OCI-M2 (cell line): ENCODE measurements around the gene TNRC6A.

ENCODE experiments used
- DNase-seq: peaks from one replicate; lab custom pipeline; 2025; ENCODE audit not compliant: unreplicated experiment; lab: John Stamatoyannopoulos, UW

TNRC6A gene

DNA sequence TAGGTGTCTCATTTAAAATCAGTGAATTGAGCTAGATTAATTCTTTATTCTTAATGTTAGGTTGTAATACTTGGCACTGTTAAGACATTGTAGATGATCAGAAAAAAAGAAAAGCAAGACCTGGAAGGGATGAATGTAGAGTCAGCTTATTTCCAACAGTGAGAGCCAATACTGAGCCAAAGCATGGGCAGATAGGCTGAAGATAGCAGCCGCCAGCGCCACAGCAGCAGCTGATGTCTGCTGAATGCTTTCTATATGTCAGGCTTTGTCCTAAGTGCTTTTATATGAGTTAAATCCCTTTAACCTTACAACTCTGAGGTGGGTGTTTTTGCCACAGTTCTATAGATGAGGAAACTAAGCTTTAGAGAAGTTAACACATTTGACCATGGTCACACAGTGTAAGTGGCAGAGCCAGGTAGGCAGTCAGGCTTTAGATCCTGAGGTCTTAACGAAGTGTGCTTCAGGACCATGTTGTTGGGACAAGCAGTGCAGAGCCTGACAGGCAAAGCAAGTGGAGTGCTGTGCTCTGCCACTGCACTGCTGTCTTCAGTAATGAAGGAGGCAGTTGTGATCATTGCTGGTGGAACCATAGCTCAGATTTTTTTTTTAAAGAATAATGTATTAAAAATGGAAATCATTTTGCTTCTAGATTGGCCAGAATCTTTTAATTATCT, 25.9 kb downstream of the TNRC6A start:
- DNase-seq: no peak

DNA sequence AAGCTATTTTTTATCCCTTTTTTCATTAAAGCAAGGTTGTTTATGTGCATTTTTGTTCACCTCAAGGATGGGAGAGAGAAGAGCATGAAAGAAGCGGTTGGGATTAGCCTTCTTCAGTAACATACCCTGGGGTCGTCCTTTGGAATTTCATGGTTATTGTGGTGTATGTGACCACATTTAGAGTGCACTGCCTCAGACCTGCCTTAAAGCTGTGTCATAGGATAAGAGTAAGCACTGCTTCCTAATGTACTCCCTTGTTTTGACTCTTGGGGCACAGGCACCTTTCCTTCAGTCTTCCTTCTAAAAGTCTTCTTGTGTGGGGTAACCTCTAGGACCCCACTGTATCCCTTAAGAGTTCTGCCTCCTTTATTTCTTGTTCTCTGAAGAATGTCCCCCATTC, 28.9 kb downstream of the TNRC6A start:
- no peak for DNase-seq

DNA sequence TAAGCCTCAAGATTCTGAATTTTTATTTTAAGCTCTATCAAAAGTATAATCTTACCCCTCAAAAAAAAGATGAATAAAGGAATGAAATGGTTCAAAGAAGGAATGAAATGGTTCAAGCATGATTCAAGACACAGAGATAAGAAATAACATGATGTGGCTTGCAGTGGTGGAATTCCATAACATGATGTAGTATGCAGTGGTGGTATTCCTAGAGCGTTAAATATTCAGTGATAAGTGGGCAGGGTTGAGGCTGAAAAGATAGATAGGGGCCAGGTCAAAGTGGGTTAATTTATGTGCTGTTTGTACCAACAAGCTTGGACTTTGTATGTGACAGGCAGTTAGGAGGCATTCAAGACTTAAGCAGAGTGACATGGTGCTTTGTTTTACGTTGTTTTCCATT, 29.6 kb downstream of the TNRC6A start:
- no peak for DNase-seq

DNA sequence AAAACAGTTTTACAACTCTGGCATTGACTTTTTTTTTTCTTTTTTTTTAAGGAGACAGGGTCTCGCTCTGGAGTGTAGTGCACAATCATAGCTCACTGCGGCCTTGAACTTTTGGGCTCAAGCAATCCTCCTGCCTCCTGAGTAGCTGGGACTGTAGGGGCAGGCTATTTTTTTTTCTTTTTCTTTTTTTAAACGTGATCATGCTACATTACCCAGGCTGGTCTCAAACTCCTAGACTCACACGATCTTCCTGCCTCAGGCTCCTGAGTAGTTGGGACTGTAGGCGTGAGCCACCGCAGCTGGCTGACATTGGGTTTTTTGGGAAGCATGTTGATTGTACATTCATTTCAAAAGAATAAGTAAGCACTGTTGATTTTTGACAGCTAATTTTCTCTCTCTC, 32.1 kb downstream of the TNRC6A start:
- DNase-seq: no peak

DNA sequence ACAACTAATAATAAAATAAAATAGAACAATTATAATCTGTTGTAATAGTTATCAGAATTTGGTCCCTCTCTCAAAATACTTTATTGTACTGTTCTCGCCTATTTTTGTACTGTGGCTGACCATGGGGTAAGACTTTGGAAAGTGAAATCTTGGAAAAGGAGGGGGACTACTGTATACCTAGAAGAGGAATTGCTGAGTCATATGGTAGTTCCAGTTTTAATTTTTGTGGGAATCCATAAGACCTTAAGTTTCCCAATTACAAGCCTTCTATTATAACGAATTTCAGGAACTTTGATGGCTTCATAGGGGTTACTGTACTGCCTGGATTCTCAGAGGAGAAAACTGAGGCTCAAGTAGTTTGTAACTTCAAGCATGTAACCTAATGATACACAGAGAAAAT, 35.5 kb downstream of the TNRC6A start:
- DNase-seq: no peak

DNA sequence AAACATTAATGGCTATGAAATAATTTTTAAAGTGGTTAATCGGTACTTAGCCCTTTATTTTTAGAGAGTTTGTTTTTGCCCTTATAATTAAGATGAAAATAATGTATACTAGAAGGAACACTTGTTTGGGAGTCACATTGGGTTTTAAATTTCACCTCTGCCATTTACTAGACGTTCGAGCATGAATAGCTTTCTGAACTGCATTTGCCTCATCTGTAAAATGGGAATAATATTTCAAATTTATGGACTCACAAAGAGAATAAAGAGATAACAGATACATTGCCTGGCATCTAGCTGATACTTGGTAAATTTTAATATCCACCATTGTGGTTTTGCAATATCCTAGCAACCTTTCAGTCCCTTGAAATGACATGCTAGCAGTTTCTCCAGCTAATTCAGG, 36.6 kb downstream of the TNRC6A start:
- DNase-seq: no peak

DNA sequence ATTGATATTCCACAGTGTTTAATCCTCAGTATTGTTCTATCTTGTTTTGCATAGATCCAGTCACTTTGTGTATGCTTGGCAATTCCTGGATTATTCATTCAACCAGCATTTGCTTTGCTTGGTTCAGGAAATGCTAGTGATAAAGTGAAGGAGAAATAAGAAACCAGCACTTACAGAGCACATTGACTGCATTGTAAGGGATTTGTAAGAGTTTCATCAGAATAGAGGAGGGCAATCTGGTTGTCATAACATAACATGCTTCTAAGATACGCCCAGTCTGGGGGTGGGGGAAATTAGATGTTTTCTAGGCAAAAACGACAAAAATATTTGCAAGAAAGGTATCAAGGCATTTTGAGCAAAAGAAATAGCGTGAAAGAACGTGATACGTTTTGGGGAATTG, 40.4 kb downstream of the TNRC6A start:
- DNase-seq: no peak

DNA sequence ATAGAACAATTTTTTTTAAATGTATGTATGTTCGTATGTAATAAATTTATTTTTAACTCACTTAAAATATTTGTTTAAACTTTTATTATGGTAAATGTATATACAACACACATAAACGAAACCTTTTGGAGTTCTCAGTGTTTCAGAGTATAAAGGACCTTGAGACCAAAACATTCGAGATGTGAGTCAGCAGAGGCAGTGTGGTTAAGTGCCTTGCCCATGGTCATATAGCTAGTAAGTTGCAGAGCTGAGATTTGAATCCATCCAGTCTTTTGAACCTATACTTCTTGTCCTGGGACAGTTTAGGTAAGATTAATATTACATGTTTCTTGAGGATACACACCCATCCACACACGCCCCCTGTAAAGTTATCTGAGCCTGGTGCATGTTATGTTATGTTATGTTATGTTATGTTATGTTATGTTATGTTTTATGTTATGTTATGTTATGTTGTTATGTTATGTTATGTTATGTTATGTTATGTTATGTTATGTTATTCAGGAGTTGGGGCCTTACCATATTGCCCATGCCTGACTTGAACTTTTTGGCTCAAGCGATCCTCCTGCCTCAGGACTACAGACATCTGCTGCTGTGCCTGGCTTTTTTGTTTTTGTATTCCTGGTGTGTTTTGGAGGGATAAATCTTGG, 41.8 kb downstream of the TNRC6A start:
- no peak for DNase-seq

DNA sequence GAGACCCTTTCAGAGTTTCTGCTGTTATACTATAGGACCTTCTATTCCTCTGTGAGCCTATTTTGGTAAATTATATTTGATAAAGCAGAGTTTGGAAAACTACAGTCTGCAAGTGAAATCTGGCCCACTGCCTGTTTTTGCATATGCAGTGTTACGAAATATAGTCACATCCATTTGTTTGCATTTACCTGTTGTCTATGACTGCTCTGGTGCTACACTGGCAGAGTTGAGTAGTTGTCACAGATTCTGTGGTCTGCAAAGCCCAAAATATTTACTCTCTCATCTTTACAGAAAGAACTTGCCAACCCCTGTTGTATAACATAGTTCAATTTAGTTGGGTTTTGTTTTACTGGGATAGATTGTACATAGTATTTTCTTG, 42.3 kb downstream of the TNRC6A start:
- DNase-seq: no peak

DNA sequence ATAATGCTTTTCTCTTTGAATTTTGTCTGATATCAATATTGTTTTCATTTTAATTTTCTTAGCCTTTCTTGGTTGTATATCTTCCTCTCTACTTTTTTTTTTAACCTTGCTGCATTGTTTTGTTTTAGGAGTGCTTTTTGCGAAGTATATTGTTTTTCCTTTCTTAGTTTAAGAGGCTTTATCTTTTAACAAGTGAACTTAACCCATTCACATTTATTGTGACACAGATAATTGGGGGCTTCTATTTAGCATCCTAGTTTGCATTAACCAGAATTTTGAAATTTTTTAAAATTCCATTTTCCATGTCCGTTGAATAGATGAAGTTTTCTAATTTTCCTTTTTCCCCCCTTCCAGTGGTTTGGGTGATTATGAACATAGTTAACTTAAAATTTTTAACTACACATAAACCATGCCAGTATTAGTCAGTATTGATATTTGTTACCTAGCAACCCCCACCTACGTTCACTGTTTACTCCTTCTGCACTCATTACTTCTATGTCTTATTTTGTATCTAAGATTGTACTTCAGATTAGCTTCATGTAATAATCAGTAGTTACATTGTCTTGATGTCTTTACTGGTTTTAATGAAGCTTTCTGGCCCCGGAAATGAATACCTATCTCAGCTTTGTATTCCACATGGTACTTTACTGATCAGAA, 44.4 kb downstream of the TNRC6A start:
- no peak for DNase-seq

DNA sequence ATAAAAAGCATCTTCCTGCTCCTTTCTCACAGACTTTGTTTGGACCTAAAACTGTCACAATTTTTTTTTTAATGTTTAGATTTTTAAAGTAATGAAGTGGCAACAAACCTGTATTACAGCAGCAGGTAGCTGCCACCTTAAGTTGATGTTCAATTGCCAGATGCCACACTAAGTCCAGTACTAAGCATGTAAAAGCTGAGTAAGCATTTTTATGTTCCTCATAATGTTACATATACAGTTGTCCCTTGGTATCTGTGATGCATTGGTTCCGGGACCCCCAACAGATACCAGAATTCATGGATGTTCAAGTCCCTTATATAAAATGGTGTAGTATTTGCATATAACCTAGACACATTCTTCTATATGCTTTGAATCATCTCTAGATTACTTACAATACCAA, 45.1 kb downstream of the TNRC6A start:
- no peak for DNase-seq

DNA sequence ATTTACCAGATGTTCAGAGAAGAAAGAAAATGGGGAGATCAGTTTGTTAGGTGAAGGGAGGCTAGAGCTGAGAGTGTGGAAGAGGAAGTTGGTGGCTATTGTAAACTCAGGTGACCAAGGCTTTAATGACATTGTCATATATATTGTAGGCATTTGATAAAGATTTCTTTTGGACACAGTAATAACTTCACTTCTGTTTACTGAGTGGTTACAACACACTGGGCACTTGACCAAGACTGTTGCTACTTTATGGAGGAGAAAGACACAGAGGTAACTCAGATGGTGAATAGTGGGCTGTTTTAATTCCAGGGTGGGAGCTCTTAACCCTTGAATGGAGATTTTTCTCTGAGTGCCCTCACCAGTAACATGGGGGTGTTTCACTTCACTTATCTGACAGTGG, 46.0 kb downstream of the TNRC6A start:
- no peak for DNase-seq

DNA sequence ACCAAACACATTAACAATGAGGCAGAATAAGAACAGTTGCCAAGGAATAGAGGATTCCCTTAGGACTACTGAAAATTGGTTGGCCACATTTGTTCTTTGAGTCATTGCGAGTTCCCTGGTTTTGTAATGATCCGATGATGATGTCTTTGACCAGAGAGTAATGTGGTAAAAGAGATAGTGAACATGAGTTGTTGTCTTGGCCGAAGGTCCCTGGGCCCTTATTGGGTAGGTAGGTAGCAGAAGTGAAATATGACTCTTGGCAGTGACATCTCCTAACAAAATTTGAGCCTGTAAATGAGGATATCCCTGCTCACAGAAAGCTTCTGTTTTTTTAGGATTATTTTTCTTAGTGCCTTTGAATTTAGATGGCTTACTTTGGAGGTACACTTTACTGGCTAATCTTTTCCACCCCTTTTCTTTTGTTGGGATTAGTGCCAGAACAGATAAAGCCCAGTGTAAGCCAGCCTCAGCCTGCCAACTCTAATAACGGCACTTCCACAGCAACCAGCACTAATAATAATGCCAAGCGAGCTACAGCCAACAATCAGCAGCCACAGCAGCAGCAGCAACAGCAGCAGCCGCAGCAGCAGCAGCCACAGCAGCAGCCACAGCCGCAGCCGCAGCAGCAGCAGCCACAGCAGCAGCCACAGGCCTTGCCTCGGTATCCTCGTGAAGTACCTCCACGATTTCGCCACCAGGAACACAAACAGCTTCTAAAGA, 47.2 kb downstream of the TNRC6A start:
- peak; percentile 19 for DNase-seq

DNA sequence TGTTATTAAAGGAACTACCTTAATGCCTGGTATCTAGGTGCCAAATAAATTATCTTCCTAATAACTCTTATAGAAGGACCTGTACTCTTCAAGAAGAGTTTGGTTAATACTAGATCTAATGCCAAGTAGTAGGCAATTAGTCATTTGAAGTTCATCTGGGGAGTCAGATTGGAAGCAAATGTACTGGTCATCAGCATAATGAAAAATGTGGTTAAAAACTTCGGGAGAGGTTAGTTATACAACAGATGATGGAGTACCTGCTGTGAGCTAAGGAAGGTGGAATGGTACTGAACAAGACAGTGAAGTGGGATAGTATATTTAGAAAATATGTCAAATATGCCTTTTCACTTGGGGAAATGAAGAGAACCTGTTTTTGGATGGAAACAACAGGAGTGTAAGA, 49.2 kb downstream of the TNRC6A start:
- DNase-seq: no peak

DNA sequence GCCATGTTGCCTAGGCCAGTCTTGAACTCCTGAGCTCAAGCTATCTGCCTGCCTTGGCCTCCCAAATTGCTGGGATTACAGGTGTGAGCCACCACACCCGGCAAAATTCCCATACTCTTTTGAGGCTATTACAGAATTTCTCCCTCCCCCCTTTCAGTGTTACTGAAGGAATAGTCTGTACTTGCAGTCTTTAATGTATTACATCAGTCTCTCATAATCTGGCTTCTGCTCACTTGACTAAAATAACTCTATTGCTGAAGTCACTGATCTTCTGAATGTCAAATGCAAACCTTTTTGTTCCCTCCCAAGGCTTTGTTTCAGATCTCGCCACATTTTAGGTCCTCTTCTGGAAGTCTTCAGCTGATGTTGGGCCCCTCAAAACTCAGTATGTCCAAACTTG, 51.8 kb downstream of the TNRC6A start:
- DNase-seq: no peak

DNA sequence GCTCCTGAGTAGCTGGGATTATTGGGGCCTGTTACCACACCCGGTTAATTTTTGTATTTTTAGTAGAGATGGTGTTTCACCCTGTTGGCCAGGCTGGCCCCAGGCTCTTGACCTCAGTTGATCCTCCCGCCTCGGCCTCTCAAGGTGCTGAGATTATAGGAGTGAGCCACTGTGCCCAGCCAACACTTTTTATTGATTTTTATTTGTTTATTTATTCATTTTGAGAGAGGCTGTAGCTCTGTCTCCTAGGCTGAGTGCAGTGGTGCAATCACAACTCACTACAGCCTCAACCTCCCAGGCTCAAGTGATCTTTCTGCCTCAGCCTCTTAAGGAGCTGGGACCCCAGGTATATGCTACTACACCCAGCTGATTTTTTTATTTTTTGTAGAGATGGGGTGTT, 54.7 kb downstream of the TNRC6A start:
- no peak for DNase-seq

DNA sequence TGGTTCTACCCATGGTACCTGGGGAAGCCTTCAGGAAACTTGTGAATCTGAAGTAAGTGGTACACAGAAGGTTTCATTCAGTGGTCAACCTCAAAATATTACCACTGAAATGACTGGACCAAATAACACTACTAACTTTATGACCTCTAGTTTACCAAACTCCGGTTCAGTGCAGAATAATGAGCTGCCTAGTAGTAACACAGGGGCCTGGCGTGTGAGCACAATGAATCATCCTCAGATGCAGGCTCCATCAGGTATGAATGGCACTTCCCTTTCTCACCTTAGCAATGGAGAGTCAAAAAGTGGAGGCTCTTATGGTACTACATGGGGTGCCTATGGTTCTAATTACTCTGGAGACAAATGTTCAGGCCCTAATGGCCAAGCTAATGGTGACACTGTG, 60.4 kb downstream of the TNRC6A start:
- DNase-seq: no peak

DNA sequence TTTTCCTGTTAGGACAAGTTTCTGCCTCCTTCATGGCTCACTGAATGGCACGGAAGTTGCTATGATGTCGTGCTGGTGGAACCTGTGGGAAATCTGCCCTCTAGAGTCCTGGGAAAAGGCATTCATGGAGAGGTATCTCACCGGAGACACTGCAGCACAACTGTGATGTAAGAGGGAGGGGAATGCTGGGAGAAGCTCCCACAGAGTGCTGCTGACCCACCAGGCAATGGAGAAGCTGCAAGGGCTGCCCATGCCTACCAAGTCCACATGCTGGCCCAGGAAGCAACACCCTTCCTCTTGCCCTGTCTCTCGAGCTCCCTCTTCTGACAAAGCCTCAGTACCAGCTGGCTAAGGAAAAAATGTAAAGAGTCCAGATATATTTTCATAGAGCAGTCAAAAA, 71.1 kb downstream of the TNRC6A start:
- no peak for DNase-seq

DNA sequence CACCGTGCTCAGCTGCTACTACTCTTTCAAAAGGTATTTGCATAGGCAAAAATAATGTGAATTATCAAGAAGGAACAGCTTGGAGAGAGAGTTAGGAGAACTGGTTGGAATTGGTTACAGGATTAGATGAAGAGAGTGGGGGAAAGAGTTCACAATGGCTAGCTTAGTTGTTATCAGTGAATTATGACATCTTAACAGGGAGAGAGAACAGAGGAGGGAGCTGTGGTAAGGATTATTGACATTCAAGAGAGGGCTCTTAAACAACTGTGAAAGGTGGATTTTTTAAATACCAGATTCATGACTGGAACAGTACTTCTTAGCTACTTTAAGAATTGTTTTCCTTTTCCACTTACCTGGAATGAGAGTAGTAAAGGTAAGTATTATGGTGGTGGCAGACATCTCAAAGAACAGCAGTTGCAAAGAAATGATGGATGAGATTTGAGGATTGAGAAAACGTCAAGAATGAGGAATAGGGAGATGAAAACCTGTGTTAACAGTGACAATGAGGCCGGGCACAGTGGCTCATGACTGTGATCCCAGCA, 72.4 kb downstream of the TNRC6A start:
- DNase-seq: no peak

DNA sequence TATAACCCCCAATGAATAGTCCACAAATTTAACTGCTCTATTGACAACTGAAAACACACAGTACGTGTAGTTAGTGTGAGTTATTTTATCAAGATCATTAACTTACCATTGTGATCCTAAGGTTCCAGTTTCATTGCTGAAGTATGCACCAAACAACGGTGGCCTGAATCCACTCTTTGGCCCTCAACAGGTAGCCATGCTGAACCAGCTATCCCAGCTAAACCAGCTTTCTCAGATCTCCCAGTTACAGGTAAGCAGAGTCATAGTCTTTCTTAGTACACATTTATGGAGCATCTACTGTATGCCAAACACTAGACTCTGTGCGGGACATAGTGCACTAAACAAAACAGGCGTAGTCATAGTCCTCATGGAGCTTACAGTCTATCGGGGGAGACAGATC, 76.0 kb downstream of the TNRC6A start:
- no peak for DNase-seq

DNA sequence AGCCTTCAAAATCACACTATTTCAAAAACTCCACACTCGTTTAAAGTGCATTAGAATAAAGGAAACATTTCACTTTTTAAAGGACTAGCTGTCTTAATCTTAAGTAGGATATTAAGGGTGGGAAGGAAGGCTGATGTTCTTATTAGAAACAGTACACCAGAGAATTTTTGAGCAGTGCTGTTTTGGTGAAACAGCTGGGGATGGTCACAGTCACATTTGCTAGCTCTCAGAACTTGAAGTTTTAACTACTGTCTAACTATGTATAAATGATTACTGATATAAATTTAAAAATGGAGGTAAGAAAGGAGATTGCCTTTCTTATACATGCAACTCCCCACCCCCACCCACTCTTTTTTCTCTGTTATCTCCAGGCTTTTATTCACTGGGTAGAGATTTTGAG, 77.8 kb downstream of the TNRC6A start:
- DNase-seq: no peak
